Calu3 (cell line): Measurements from ENCODE around the gene MGST3. TPM values are rescaled to one million over a fixed set of nuclear protein-coding genes. Genes with fewer than 3 reads are reported as not detected.
A peak's percentile ranks its signal among the peaks of the same experiment; 100 is the strongest.

Source experiments
- BruUV-seq: library from RNA; stranded (reverse); fragments of 400-500 nt; replicated peaks from 2 replicates; lab custom pipeline; 2021; lab: Mats Ljungman, UMichigan
- CTCF ChIA-PET: fragments of 300-600 bp; sonication (Branson Sonifier 250); formaldehyde crosslinking; loops from one replicate; lab custom pipeline; 2022; ENCODE audit warnings: antibody characterized with exemption; lab: Charles Lee
- DNase-seq: peaks from one replicate; pipeline ENCODE4 v3.0.0; 2022
- H3K27ac Mint-ChIP-seq: one replicate; pipeline ENCODE4 v1.8.0; 2022; ENCODE audit warnings: mixed read lengths; ENCODE audit not compliant: unreplicated experiment
- H3K27me3 Mint-ChIP-seq: one replicate; pipeline ENCODE4 v1.8.0; 2022; ENCODE audit warnings: mixed read lengths; ENCODE audit not compliant: unreplicated experiment
- H3K36me3 Mint-ChIP-seq: one replicate; pipeline ENCODE4 v1.8.0; 2022; ENCODE audit warnings: mild to moderate bottlenecking, moderate library complexity, mixed read lengths; ENCODE audit not compliant: insufficient read depth, unreplicated experiment
- H3K4me1 Mint-ChIP-seq: one replicate; pipeline ENCODE4 v1.8.0; 2022; ENCODE audit warnings: mild to moderate bottlenecking, low read depth, mixed read lengths; ENCODE audit not compliant: unreplicated experiment
- H3K4me3 Mint-ChIP-seq: one replicate; pipeline ENCODE4 v1.8.0; 2022; ENCODE audit warnings: mild to moderate bottlenecking, low read depth, moderate library complexity, mixed read lengths; ENCODE audit not compliant: unreplicated experiment
- H3K9me3 Mint-ChIP-seq: one replicate; pipeline ENCODE4 v1.8.0; 2022; ENCODE audit warnings: low read depth, mixed read lengths; ENCODE audit not compliant: unreplicated experiment
- intact Hi-C: fragments of 100-400 bp; cut with micrococcal nuclease; formaldehyde crosslinking; loops from one replicate; pipeline ENCODE4 v1.10.0; 2022; ENCODE audit not compliant: unreplicated experiment
- total RNA-seq: library from RNA; stranded (reverse); gene quantifications from 2 replicates; pipeline ENCODE4 v1.2.3, GENCODE V29; 2022
- TF ChIP-seq, protein P1 (sequence below): fragments of 200-600 bp; IDR thresholded peaks from one replicate; pipeline ENCODE4 v1.8.0; 2022; ENCODE audit warnings: antibody characterized with exemption; ENCODE audit not compliant: unreplicated experiment

The MGST3 gene
- total RNA-seq, 1 experiment from 2014 or later = 136 TPM

DNA sequence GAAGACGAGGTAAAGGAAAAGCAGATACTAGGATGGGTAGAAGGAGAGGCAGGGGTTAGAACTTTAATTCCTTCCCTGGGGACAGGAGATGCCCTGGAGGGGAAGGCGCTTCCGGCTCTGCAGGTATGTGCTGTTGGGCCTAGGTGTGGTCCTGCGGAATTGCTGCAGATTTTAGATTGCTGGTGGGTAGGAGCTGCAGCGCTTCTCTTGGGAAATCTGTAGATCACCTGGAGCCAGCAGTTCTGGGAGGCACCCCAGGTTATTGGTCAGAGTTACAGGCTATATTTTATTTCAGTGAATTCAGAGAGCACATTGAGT, 1.1 kb downstream of the MGST3 start:
- no peaks in the 10 kb centered on the region for H3K9me3 Mint-ChIP-seq
- peaks cover 6% of the 10 kb centered on the region for H3K4me1 Mint-ChIP-seq
- no TSS peak for BruUV-seq
- intact Hi-C loops = loop anchor here (1.0 to 10.0 kb wide), 2 partner anchors 31 to 213 kb away; no protein-coding TSS in a partner anchor
- no peak overlapping the region for H3K27ac Mint-ChIP-seq
- no peak for DNase-seq
- TF ChIP-seq, protein P1, sequence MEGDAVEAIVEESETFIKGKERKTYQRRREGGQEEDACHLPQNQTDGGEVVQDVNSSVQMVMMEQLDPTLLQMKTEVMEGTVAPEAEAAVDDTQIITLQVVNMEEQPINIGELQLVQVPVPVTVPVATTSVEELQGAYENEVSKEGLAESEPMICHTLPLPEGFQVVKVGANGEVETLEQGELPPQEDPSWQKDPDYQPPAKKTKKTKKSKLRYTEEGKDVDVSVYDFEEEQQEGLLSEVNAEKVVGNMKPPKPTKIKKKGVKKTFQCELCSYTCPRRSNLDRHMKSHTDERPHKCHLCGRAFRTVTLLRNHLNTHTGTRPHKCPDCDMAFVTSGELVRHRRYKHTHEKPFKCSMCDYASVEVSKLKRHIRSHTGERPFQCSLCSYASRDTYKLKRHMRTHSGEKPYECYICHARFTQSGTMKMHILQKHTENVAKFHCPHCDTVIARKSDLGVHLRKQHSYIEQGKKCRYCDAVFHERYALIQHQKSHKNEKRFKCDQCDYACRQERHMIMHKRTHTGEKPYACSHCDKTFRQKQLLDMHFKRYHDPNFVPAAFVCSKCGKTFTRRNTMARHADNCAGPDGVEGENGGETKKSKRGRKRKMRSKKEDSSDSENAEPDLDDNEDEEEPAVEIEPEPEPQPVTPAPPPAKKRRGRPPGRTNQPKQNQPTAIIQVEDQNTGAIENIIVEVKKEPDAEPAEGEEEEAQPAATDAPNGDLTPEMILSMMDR = no peak
- no peaks in the 10 kb centered on the region for H3K36me3 Mint-ChIP-seq
- no peak overlapping the region for H3K4me3 Mint-ChIP-seq
- CTCF ChIA-PET = interaction anchor here (0.6 to 1.8 kb wide), 4 partner anchors 14 to 90 kb away, joined by 3 to 7 read pairs (median 4); no protein-coding TSS in a partner anchor
- no peaks in the 10 kb centered on the region for H3K27me3 Mint-ChIP-seq

DNA sequence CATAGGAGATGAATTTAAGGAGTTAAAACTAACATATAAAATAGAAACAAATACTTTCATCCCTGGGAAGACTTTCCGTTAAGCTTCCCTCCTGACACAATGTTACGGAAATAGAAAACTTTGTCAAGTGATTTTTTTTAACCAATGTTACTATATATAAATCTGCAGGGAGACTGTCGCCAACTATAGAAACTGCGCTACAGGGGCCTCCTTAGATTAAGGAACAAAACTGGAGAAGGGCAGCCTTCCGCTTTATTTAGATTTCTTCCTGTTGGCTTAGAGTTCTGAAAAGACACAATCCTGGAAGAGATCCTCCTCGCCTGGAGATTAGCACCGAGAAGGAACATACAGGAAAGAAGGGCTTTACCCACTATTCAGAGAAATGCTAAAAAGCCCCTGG, 1.5 kb downstream of the MGST3 start:
- Mint-ChIP-seq H3K4me3 (no peak overlapping the region), H3K4me1 (peaks cover 10% of the 10 kb centered on the region), H3K36me3 (no peaks in the 10 kb centered on the region), H3K9me3 (no peaks in the 10 kb centered on the region), H3K27me3 (no peaks in the 10 kb centered on the region), H3K27ac (no peak overlapping the region)
- DNase-seq = no peak
- CTCF ChIA-PET = interaction anchor here (0.6 to 1.8 kb wide), 4 partner anchors 14 to 90 kb away, joined by 3 to 7 read pairs (median 4); no protein-coding TSS in a partner anchor
- TSS peak; percentile 24 for BruUV-seq
- intact Hi-C loops = loop anchor here (1.0 to 10.0 kb wide), 2 partner anchors 31 to 212 kb away; no protein-coding TSS in a partner anchor
- TF ChIP-seq, protein P1 = no peak

DNA sequence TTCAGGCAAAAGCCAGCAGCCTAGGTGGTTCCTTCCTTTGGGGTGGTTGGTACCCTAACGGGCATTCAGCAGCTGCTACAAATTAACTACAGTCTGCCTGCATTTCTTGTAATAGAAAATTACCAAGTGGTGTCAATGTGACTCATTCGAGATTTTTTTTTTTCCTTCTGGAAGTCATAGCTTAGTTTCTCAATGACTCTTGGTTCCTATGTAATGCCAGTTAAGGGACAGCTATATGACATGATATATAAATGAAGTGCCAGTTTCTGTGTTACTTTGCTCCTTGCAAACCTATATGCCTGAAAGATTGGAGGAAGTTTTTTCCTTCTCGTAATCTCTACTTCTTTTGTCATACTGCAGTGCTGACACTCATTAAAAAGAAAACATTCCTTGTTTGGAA, 2.6 kb downstream of the MGST3 start:
- no peak for DNase-seq
- no peaks in the 10 kb centered on the region for H3K27me3 Mint-ChIP-seq
- TF ChIP-seq, protein P1 = no peak
- H3K36me3 Mint-ChIP-seq = no peaks in the 10 kb centered on the region
- peak overlapping the region; percentile 22 for H3K4me3 Mint-ChIP-seq
- intact Hi-C loops = loop anchor here (10.0 kb wide), 1 partner anchor 211 kb away; no protein-coding TSS in a partner anchor
- H3K27ac Mint-ChIP-seq = no peak overlapping the region
- no TSS peak for BruUV-seq
- H3K9me3 Mint-ChIP-seq = no peaks in the 10 kb centered on the region
- peaks cover 18% of the 10 kb centered on the region for H3K4me1 Mint-ChIP-seq
- CTCF ChIA-PET = interaction anchor here (0.7 to 1.8 kb wide), 5 partner anchors 12 to 1182 kb away, joined by 3 to 9 read pairs (median 6); no protein-coding TSS in a partner anchor

DNA sequence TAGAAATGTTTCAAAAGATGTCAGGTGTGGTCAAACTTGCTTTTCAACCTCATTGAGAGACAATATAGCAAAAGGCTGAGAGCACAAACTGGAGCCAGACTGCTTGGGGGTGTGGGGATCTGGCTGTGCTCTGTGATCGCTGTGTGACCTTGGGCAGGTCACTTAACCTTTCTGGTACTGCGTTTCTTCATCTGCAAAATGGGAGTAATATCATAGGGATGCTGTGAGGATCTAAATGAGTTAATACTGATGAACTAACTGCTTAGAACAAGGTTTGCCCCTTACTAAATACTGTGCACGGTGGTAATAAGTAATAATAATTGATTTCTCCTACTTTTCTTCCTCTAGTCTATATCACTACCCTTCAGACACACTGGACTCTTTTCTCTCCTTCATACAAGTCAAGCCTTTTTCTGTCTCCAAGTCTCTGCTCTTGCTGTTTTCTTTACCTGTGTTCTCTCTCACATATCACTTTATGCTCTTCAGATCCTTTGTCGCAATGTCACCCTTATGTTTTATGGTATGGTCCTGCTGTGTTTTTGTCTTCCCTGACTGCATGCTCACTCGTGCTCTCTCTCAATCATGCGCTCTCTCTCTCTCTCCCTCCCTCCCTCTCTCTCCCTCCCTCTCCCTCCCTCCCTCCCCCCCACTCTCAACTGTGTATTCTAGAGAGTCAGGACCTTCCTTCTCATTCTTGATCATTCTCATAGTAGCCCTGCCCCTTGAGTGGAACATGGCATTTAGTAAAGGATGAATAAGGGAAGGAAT, 3.3 kb downstream of the MGST3 start:
- BruUV-seq = no TSS peak
- H3K27ac Mint-ChIP-seq = peak overlapping the region; percentile 5
- intact Hi-C loops = loop anchor here (10.0 kb wide), 1 partner anchor 210 kb away; no protein-coding TSS in a partner anchor
- H3K36me3 Mint-ChIP-seq = no peaks in the 10 kb centered on the region
- H3K4me3 Mint-ChIP-seq = peak overlapping the region; percentile 22
- CTCF ChIA-PET = interaction anchor here (1.0 kb wide), 1 partner anchor 12 kb away, joined by 7 read pairs; no protein-coding TSS in a partner anchor
- TF ChIP-seq, protein P1 = no peak
- no peaks in the 10 kb centered on the region for H3K9me3 Mint-ChIP-seq
- peaks cover 18% of the 10 kb centered on the region for H3K4me1 Mint-ChIP-seq
- H3K27me3 Mint-ChIP-seq = no peaks in the 10 kb centered on the region
- DNase-seq = no peak
